ENCODE measurements around the gene TGFBR2. TPM values are rescaled to one million over a fixed set of nuclear protein-coding genes. Genes with fewer than 3 reads are reported as not detected.
A peak's percentile ranks its signal among the peaks of the same experiment; 100 is the strongest.

Gene TGFBR2
- polyA plus RNA-seq, 3 donors = 46.6 to 60.3 (median 57.0) TPM

DNA sequence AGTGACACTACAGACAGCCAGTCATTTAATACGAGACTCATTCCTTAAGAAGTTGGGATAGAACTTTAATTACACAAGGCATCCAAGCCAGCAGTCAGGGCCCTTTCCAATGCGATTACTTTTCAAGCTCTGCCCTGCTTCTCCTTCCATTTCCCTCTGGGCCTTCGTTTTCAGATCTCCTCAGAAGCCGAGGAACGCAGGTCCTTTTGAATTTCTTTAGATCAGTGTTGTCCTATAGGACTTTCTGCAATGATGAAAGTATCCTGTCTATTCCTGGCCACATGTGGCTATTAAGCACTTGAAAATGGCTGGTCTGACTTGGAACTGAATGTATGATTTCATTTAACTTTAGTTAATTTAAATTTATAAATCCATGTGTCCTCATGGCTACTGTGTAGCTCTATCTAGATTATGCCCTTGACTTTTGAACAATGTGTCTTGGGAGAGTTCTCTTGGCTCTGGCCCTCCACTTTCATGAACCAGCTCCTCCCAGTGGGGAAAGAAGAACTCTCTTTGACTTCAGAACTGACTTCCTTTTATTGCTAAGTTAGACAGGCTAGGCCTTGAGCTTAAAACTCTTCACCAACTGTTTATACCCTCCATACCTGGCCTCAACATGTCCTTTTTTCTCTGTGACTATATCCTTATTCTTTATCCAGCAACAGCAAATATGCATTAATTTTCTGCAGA lies 22.6 kb downstream of the TGFBR2 start:
- H3K27ac ChIP-seq (ENCODE audit: low read depth in 1 of 2, low read length in 2 of 2) = peak overlapping the region; percentile 37 to 89
- peak overlapping the region in 1 of 3 experiments; percentile 66 for H3K4me3 ChIP-seq (replicated peaks in 1 of 3; ENCODE audit: low read depth in 2 of 3, low read length in 3 of 3)
- H3K79me2 ChIP-seq (ENCODE audit: insufficient read depth, low read length) = peaks cover 94% of the 10 kb centered on the region
- no peaks in the 10 kb centered on the region for H3K27me3 ChIP-seq (ENCODE audit: control insufficient read depth in 2 of 2, insufficient read depth in 2 of 2, low read length in 2 of 2)
- peak overlapping the region; percentile 4 to 87 for H3K4me3 Mint-ChIP-seq
- H3K4me1 ChIP-seq (ENCODE audit: control insufficient read depth in 1 of 2, insufficient read depth in 2 of 2, low read length in 2 of 2) = peaks cover 78 to 92% of the 10 kb centered on the region in 2 donors
- peak overlapping the region; percentile 62 for H3K4me2 ChIP-seq (replicated peaks; ENCODE audit: extremely low read depth, low read length, poor library complexity, severe bottlenecking)
- peaks cover 11 to 39% of the 10 kb centered on the region in 2 donors for H3K36me3 ChIP-seq (replicated peaks in 1 of 2; ENCODE audit: control insufficient read depth in 1 of 2, insufficient read depth in 2 of 2, low read length in 2 of 2)
- peak overlapping the region; percentile 88 to 96 (median 93) for H3K27ac Mint-ChIP-seq
- H3K4me1 Mint-ChIP-seq = peaks cover 75% of the 10 kb centered on the region
- WGBS (ENCODE audit: insufficient coverage) = 100% methylated on average over 1 of the region's 5 CpGs
- peak; percentile 46 to 64 (median 55) for DNase-seq
- TF ChIP-seq, protein P1, sequence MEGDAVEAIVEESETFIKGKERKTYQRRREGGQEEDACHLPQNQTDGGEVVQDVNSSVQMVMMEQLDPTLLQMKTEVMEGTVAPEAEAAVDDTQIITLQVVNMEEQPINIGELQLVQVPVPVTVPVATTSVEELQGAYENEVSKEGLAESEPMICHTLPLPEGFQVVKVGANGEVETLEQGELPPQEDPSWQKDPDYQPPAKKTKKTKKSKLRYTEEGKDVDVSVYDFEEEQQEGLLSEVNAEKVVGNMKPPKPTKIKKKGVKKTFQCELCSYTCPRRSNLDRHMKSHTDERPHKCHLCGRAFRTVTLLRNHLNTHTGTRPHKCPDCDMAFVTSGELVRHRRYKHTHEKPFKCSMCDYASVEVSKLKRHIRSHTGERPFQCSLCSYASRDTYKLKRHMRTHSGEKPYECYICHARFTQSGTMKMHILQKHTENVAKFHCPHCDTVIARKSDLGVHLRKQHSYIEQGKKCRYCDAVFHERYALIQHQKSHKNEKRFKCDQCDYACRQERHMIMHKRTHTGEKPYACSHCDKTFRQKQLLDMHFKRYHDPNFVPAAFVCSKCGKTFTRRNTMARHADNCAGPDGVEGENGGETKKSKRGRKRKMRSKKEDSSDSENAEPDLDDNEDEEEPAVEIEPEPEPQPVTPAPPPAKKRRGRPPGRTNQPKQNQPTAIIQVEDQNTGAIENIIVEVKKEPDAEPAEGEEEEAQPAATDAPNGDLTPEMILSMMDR (IDR thresholded peaks at IDR 0.05) = peak; percentile 51
- H3K36me3 Mint-ChIP-seq = peaks cover 42 to 50% of the 10 kb centered on the region in 2 donors
- peaks cover 0 to 1% (median 0%) of the 10 kb centered on the region in 3 donors for H3K27me3 Mint-ChIP-seq (ENCODE audit: low read depth in 3 of 3)
- no peaks in the 10 kb centered on the region for H3K9me3 Mint-ChIP-seq
- no peak overlapping the region for H3K9ac ChIP-seq (ENCODE audit: insufficient read depth, low read length, poor library complexity, severe bottlenecking)
- H4K20me1 ChIP-seq (ENCODE audit: insufficient read depth, low read length) = peaks cover 63% of the 10 kb centered on the region
- intact Hi-C loops (cut with micrococcal nuclease) = no loop called here
- no peak overlapping the region for H2AFZ ChIP-seq (ENCODE audit: insufficient read depth, low read depth, low read length, poor library complexity, severe bottlenecking)
- H3K9me3 ChIP-seq (replicated peaks in 1 of 2; ENCODE audit: control insufficient read depth in 1 of 2, insufficient read depth in 1 of 2, low read length in 2 of 2) = no peaks in the 10 kb centered on the region

DNA sequence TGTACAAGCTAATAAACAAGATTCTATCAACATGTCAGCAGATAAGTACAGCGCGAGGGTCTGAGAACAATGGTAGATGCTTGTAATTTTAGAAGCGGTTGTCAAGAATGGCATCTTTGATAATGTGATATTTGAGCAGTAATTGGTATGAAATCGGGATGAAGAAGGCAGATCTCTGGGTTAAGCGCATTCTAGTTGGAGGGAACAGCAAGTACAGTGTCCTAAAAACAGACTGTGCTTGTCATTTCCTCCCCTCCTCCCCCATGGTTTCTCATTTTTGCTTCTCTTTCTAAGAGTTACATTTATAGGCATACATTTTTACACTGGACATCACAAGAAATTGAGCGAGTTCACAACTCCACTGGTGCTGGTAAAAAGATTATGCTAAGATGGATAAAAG lies 23.3 kb downstream of the TGFBR2 start:
- Mint-ChIP-seq H3K27ac (peak overlapping the region; percentile 76 to 96 (median 93)), H3K4me1 (peaks cover 71% of the 10 kb centered on the region), H3K36me3 (peaks cover 44 to 50% of the 10 kb centered on the region in 2 donors), H3K4me3 (peak overlapping the region in 1 of 2 donors; percentile 87), H3K27me3 (ENCODE audit: low read depth in 3 of 3) (peaks cover 0 to 1% (median 0%) of the 10 kb centered on the region in 3 donors), H3K9me3 (no peaks in the 10 kb centered on the region)
- H3K27ac ChIP-seq (ENCODE audit: low read depth in 1 of 2, low read length in 2 of 2) = peak overlapping the region in 1 of 2 donors; percentile 89
- no peak overlapping the region for H2AFZ ChIP-seq (ENCODE audit: insufficient read depth, low read depth, low read length, poor library complexity, severe bottlenecking)
- no CpG with 5 or more reads among the region's 6 CpGs for WGBS (ENCODE audit: insufficient coverage)
- peaks cover 11 to 41% of the 10 kb centered on the region in 2 donors for H3K36me3 ChIP-seq (replicated peaks in 1 of 2; ENCODE audit: control insufficient read depth in 1 of 2, insufficient read depth in 2 of 2, low read length in 2 of 2)
- no peaks in the 10 kb centered on the region for H3K27me3 ChIP-seq (ENCODE audit: control insufficient read depth in 2 of 2, insufficient read depth in 2 of 2, low read length in 2 of 2)
- intact Hi-C loops (cut with micrococcal nuclease) = no loop called here
- H3K9me3 ChIP-seq (replicated peaks in 1 of 2; ENCODE audit: control insufficient read depth in 1 of 2, insufficient read depth in 1 of 2, low read length in 2 of 2) = no peaks in the 10 kb centered on the region
- peaks cover 94% of the 10 kb centered on the region for H3K79me2 ChIP-seq (ENCODE audit: insufficient read depth, low read length)
- H3K4me3 ChIP-seq (replicated peaks in 1 of 3; ENCODE audit: low read depth in 2 of 3, low read length in 3 of 3) = peak overlapping the region in 2 of 3 experiments; percentile 7 to 66
- peaks cover 59% of the 10 kb centered on the region for H4K20me1 ChIP-seq (ENCODE audit: insufficient read depth, low read length)
- no peak overlapping the region for H3K9ac ChIP-seq (ENCODE audit: insufficient read depth, low read length, poor library complexity, severe bottlenecking)
- H3K4me2 ChIP-seq (replicated peaks; ENCODE audit: extremely low read depth, low read length, poor library complexity, severe bottlenecking) = peak overlapping the region; percentile 62
- no peak for DNase-seq
- H3K4me1 ChIP-seq (ENCODE audit: control insufficient read depth in 1 of 2, insufficient read depth in 2 of 2, low read length in 2 of 2) = peaks cover 76 to 95% of the 10 kb centered on the region in 2 donors
- TF ChIP-seq, protein P1 (IDR thresholded peaks at IDR 0.05) = no peak

Data from CD14-positive monocyte (primary cell).